Measurements from ENCODE around the gene IFT25.
"Not testable (repeated sequence)": the region's sequence is repeated elsewhere in the genome, so short reads cannot be mapped to it uniquely, and the experiment has no call there.

The IFT25 gene

DNA sequence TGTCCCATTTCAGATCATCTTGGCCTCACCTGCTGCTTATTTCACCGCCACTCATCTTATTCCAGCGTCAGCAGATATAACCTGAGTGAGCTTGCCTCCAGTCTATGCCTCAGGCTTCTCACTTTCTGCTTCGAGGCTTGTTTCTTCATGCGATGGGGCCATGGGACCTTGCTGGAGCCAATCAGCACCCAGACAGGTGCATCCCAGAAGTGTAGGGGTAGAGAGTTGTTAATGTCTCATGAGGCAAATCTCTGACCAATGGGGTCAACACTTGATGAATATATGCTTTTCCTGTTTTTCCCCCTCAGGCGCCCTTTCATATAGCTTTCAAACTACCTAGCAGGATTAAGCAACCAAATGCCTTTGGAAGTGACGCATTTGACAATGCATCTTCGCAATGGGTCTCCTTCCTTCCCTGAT, 55.0 kb downstream of the IFT25 start:
- TF ChIP-seq, protein P1, sequence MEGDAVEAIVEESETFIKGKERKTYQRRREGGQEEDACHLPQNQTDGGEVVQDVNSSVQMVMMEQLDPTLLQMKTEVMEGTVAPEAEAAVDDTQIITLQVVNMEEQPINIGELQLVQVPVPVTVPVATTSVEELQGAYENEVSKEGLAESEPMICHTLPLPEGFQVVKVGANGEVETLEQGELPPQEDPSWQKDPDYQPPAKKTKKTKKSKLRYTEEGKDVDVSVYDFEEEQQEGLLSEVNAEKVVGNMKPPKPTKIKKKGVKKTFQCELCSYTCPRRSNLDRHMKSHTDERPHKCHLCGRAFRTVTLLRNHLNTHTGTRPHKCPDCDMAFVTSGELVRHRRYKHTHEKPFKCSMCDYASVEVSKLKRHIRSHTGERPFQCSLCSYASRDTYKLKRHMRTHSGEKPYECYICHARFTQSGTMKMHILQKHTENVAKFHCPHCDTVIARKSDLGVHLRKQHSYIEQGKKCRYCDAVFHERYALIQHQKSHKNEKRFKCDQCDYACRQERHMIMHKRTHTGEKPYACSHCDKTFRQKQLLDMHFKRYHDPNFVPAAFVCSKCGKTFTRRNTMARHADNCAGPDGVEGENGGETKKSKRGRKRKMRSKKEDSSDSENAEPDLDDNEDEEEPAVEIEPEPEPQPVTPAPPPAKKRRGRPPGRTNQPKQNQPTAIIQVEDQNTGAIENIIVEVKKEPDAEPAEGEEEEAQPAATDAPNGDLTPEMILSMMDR (conservative IDR thresholded peaks at IDR 0.05; ENCODE audit: low read depth, low read length), result no peak
- DNase-seq (ENCODE audit: low read depth), result no peak
- peak overlapping the region; percentile 99 for H3K4me3 ChIP-seq (ENCODE audit: low read depth, low read length)

DNA sequence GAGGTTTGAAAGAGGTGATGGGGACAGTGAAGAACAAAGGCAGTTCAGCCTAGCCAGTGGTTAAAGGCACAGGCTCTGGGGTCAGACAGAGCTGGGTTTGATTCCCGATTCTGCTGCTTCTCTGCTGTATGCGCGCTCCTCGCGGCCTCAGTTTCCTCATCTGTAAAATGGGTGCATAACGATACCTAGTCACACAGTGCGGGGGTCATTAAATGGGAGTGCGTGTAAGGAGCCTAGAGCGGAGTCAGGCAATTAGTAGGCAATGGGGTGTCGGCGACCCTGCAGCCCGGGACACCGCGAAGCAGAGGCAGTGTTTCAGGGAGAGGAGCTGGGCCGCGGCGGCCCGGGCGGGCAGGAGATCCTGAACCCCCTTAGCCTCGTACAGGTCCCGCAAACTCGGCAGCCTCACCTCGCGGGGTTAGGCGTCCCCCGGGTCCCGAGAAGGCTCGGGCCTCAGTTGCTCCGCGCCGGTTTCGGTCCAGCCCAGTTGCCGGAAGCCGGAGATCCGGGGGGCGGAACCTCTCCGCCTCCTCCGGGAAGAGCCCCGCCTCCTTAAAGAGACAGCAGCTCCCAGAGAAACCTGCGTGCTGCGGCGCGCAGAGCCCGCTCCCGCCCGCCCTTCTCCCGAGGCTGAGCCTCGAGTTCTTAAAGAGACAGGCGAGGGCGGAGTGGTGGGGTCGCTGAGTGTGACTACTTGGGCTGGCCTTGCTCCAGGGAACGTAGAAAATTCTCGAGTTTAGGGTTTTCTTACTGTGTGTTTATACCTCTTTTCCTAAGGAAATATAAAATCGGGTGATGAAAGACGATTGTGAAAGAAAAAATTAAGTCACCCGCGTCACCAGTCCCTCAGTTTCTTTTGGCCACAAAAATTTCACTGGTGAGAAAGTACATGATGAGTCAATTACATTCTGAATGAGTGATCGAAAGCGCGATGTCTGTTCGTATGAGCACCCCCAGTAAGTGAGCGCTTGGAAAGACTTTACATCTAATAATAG, 55.9 kb downstream of the IFT25 start, which contains the start of gene YIPF1:
YIPF1 (minus strand) TSS at position 494 of the 995 bp plus-strand sequence. CDS start 860 bp downstream, outside the sequence.
- DNase-seq (ENCODE audit: low read depth), result peak; percentile 92
- TF ChIP-seq, protein P1 (conservative IDR thresholded peaks at IDR 0.05; ENCODE audit: low read depth, low read length), result no peak
- H3K4me3 ChIP-seq (ENCODE audit: low read depth, low read length), result peak within 1 kb of the TSS; percentile 99

DNA sequence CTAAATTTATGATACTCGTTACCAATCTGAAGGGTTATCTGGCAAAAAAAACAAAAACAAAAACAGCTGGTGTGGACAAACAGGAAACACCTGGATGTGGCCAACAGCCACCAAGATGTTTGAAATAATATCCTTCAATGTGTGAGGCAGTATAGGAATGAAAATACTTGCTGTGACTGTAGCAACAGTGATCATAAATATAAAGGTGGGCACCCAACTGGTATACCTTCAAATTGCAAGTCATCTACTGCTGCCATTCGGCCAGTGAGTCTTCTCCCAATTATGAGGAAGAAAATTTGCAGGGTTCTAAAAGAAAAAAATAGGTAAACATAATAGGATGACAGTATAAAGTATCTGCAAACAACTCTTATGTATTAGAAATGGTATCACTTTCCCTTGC, 56.8 kb downstream of the IFT25 start:
- DNase-seq (ENCODE audit: low read depth), result no peak
- H3K4me3 ChIP-seq (ENCODE audit: low read depth, low read length), result no peak overlapping the region
- TF ChIP-seq, protein P1 (conservative IDR thresholded peaks at IDR 0.05; ENCODE audit: low read depth, low read length), result no peak

DNA sequence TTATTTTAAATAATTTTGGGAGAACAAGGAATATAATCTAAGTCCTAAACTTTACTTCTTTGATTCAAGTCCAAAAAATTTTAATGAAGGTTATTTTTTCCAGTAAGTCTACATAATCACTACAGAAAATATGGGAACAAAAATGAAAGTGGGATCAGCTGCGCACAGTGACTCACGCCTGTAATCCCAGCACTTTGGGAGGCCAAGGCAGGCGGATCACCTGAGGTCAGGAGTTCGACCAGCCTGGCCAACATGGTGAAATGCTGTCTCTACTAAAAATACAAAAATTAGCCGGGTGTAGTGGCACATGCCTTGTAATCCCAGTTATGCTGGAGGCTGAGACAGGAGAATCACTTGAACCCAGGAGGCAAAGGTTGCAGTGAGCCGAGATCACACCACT, 61.9 kb downstream of the IFT25 start:
- DNase-seq (ENCODE audit: low read depth); H3K4me3 ChIP-seq (ENCODE audit: low read depth, low read length): not testable (repeated sequence)

DNA sequence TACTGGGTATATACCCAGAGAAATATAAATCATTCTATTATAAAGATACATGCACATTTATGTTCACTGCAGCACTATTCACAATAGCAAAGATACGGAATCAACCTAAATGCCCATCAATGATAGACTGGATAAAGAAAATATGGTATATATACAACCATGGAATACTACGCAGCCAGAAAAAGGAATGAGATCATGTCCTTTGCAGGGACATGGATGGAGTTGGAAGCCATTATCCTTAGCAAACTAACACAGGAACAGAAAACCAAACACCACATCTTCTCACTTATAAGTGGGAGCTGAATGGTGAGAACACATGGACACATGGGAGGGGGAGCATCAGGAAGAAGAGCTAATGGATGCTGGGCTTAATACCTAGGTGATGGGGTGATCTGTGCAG, 63.6 kb downstream of the IFT25 start:
- H3K4me3 ChIP-seq (ENCODE audit: low read depth, low read length); DNase-seq (ENCODE audit: low read depth): not testable (repeated sequence)

DNA sequence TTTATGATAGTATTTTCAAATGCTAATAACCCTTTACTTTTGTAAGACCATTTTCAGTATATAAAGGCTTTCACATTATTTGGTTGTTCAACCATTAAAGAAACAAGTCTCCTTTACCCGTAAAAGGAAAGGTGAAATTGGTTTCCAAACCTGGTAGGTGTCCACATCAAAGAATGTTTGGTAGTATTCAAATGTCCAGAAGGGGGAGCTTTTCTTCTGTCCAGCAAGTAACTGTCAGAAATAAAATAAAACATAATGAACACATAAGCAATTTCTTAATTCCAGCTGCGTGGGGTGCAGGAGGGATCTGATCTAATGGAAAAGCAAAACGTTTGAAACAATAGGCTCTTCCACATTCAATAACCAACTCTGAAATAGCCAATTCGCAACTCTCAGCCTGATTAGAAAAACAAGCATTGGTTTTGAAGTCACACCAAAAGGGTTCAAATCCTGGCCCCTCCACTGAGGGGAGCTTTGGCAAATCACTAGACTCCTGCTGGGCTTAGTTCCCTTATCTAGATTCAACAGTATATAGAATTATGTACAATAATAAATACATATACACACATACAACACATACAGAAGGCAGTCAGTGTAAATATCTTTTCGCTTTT, 66.9 kb downstream of the IFT25 start:
- TF ChIP-seq, protein P1 (conservative IDR thresholded peaks at IDR 0.05; ENCODE audit: low read depth, low read length), result peak; percentile 68
- H3K4me3 ChIP-seq (ENCODE audit: low read depth, low read length), result no peak overlapping the region
- peak; percentile 82 for DNase-seq (ENCODE audit: low read depth)

DNA sequence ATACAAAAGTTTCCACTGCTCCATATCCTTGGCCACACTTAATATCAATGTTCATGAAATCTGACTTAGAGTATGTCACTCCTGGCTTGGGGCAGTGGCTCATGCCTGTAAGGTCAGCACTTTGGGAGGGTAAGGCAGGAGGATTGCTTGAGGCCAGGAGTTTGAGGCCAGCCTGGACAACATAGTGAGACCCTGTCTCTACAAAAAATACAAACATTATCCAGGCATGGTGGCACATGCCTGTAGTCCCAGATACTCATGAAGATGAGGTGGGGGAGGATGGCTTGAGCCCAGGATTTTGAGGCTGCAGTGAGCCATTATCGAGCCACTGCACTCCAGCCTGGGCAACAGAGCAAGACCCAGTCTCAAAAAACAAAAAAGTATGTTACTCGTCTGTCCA, 70.3 kb downstream of the IFT25 start:
- H3K4me3 ChIP-seq (ENCODE audit: low read depth, low read length); DNase-seq (ENCODE audit: low read depth): not testable (repeated sequence)

DNA sequence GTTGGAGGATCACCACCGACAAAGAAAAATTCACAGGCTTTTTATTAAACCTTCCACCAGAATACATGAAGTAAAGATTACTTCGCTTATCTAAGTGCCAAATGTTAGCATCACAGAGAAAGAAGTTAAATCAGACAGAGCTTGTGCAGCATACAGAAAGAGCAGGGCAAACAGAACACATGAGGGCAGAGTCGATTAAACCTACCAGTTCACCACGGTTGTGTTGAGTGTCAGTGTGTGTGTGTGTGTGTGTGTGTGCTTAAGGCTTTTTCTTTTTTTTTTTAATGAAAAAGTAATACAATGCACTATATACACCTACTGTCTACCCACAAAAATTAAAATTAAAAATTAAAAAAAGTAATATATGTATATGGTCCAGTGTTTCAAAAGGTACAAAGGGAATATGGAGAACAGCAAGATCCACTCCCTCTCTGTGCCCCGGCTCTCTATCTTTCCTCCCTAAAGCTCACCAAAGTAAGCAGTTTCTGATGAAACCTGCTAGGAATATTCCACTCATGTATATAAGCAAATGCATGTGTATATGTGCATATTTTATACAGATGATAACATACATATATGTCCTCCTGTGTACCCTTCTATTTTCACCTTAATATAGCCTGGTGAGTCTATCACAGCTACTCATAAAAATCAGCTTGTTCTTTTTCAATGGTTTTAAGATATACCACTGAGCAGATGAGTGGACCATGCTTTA, 73.6 kb downstream of the IFT25 start:
- DNase-seq (ENCODE audit: low read depth), result no peak
- no peak overlapping the region for H3K4me3 ChIP-seq (ENCODE audit: low read depth, low read length)
- TF ChIP-seq, protein P1 (conservative IDR thresholded peaks at IDR 0.05; ENCODE audit: low read depth, low read length), result no peak

Data from choroid plexus epithelial cell (primary cell).